Heart right ventricle (tissue), 16 donors: Measurements from ENCODE around the gene EVC2. TPM values are rescaled to one million over a fixed set of nuclear protein-coding genes. Genes with fewer than 3 reads are reported as not detected.

ENCODE experiments used
- ATAC-seq, 8 donors: fragments of 200-7000 bp; cut with Tn5 transposase; one replicate each; pipeline ENCODE4 v1.9.1; 2020; ENCODE audit warnings: mild to moderate bottlenecking in 8 of 8, moderate library complexity in 8 of 8, moderate number of reproducible peaks in 1 of 8
- DNase-seq, 2 donors: peaks; one replicate each; pipeline ENCODE4 v3.0.0-alpha.2; 2020
- H3K27ac ChIP-seq, 10 donors: fragments of 200-600 bp; sonication (generic) in 2 of 10; one replicate each; pipeline versions ENCODE4 v1.5.0 to v1.8.0; 2020 to 2022; ENCODE audit warnings: mild to moderate bottlenecking in 3 of 10
- H3K27me3 ChIP-seq, 7 donors: fragments of 200-600 bp; one replicate each; pipeline ENCODE4 v1.8.0; 2021 to 2022; ENCODE audit warnings: mild to moderate bottlenecking in 2 of 7
- H3K36me3 ChIP-seq, 9 donors: fragments of 200-600 bp; sonication (generic) in 1 of 9; one replicate each; pipeline versions ENCODE4 v1.5.0 to v1.8.0; 2020 to 2022; ENCODE audit warnings: mild to moderate bottlenecking in 2 of 9
- H3K4me1 ChIP-seq, 9 donors: fragments of 200-600 bp; sonication (generic) in 1 of 9; one replicate each; pipeline versions ENCODE4 v1.5.0 to v1.8.0; 2020 to 2022; ENCODE audit warnings: mild to moderate bottlenecking in 4 of 9
- H3K4me3 ChIP-seq, 10 donors: fragments of 200-600 bp; sonication (generic) in 2 of 10; one replicate each; pipeline versions ENCODE4 v1.5.0 to v1.8.0; 2020 to 2022; ENCODE audit warnings: mild to moderate bottlenecking in 7 of 10, moderate library complexity in 2 of 10
- H3K9me3 ChIP-seq, 11 donors: fragments of 200-600 bp in 10 of 11; sonication (generic) in 2 of 11; one replicate each; pipeline versions ENCODE4 v1.5.0 to v1.8.0; 2013 to 2022; ENCODE audit warnings: mild to moderate bottlenecking in 2 of 11, control low read depth in 1 of 11, moderate library complexity in 1 of 11
- WGBS, 2 donors: extraction: QIAGEN DNeasy Blood & Tissue Kit; methylation state at CpG; one replicate each; pipeline ENCODE4 v1.1.7; 2013; ENCODE audit warnings: inconsistent platforms in 1 of 2; 5-methylcytosine and 5-hydroxymethylcytosine counted together
- intact Hi-C, 10 donors: fragments of 100-400 bp; cut with DNase I; formaldehyde crosslinking; loops; one replicate each; pipeline versions ENCODE4 v1.11.1 to v1.14.2; 2022
- polyA plus RNA-seq, 2 donors: library from polyadenylated mRNA; stranded (reverse); fragments of 200-250 nt; gene quantifications; one replicate each; pipeline ENCODE4 v1.2.3, GENCODE V29; 2013
- total RNA-seq, 10 donors: library from RNA; stranded (reverse); fragmentation: NEBNext Ultra II Directional in 3 of 10; extraction: Animal tissue kit (Norgen Biotek cat#: 25700) in 3 of 10; gene quantifications; one replicate each; pipeline versions ENCODE4 v1.2.1 to v1.2.4, GENCODE V29; 2021 to 2023
- TF ChIP-seq, protein P1 (sequence below), 9 donors: fragments of 200-600 bp; sonication (generic) in 2 of 9; IDR thresholded peaks; one replicate each; pipeline versions ENCODE4 v1.5.0 to v1.8.0; 2021 to 2022; ENCODE audit warnings: antibody characterized with exemption in 9 of 9, mild to moderate bottlenecking in 5 of 9, moderate library complexity in 1 of 9
- donor health status: Arrhythmogenic right ventricular cardiomyopathy.
- donor health status: ischemic (EF 13 %, LVEDD 7.1; RV severe dilation, severe dysfunction).
- donor health status: healthy with polysubstance abuse.
- donor health status: DM: no; HTN: yes; CAD: no.
- donor health status: DM: no; HTN: no; CAD: no.
- donor health status: ischemic (EF 25% LVEDD 6.9; RV normal size, moderate dysfunction).
- donor health status: ischemic (EF 25% LVEDD 5.7; RV mildly dilated, moderate dysfunction).
- donor health status: healthy.
- donor health status: DM: yes; HTN: yes; CAD: no.
- donor health status: Ischemic cardiomyopathy.
- donor health status: ischemic (EF 35%, LVEDD 5.7; RV mildly dilated, moderate dysfunction).
- donor health status: nonischemic (EF 11% LVEDD 7.7; RV severe dilation, severe dysfunction).
- donor health status: DM: yes; HTN: yes; CAD: no.
- donor health status: PGD.
- donor health status: ischemic (EF 29% LVEDD 5.4; RV normal size, mild dysfunction).
- donor health status: nonischemic (EF 23%, LVEDD 6.1; RV moderate dilation, normal function).

EVC2 gene
- total and polyA plus RNA-seq, 12 donors: 0.47 to 1.5 (median 0.91) TPM

DNA sequence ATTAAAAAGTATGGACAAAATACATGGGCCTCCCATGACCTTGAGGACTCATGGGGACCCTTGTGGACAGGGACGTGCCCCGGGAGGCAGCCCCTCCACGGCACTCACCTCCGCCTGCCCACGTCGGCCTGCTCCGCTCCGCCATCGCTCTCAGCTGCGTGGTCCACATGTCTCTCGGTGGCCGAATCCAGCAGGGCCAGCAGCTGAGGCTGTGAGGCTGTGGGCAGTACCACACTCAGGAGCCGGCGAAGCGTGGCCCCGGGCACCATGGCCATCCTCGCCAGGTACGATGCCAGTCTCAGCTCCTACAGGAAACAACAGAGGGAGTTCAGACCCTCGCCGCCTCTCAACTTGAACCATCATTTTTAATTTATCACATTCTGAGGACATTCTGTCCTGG lies 140.0 kb downstream of the EVC2 start:
- intact Hi-C loops: loop anchor here in 1 of 10 donors (10.0 kb wide), 1 partner anchor 626 kb away; no protein-coding TSS in a partner anchor
- no peak for ATAC-seq
- H3K27ac ChIP-seq: no peak overlapping the region
- H3K4me3 ChIP-seq: no peak overlapping the region
- 91 to 93% methylated on average over 20 of the region's 20 CpGs for WGBS, 2 donors
- H3K27me3 ChIP-seq: no peaks in the 10 kb centered on the region
- TF ChIP-seq, protein P1, sequence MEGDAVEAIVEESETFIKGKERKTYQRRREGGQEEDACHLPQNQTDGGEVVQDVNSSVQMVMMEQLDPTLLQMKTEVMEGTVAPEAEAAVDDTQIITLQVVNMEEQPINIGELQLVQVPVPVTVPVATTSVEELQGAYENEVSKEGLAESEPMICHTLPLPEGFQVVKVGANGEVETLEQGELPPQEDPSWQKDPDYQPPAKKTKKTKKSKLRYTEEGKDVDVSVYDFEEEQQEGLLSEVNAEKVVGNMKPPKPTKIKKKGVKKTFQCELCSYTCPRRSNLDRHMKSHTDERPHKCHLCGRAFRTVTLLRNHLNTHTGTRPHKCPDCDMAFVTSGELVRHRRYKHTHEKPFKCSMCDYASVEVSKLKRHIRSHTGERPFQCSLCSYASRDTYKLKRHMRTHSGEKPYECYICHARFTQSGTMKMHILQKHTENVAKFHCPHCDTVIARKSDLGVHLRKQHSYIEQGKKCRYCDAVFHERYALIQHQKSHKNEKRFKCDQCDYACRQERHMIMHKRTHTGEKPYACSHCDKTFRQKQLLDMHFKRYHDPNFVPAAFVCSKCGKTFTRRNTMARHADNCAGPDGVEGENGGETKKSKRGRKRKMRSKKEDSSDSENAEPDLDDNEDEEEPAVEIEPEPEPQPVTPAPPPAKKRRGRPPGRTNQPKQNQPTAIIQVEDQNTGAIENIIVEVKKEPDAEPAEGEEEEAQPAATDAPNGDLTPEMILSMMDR (IDR thresholded peaks at IDR 0.05): no peak
- no peak for DNase-seq
- no peaks in the 10 kb centered on the region for H3K4me1 ChIP-seq
- peaks cover 0 to 44% (median 0%) of the 10 kb centered on the region in 9 donors for H3K36me3 ChIP-seq
- H3K9me3 ChIP-seq: no peaks in the 10 kb centered on the region

DNA sequence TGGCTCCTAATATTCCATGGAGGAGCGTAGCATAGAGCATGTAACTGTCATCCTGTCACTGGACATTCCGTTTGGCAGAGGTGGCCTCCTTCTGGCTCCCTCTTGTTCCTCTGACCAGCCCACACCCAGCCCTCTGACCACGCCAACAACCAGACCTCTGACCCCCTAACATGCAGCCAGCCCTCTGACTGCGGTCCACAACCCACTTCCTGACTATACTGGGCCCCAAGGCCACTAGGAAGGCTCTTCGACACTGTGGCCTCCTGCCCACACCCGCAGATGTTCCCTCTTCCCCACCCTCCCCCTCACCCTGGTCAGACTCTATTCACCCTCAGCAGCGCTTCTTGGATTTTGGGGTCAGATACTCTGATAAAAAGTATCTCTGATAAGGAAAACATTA lies 141.4 kb downstream of the EVC2 start:
- no peaks in the 10 kb centered on the region for H3K4me1 ChIP-seq
- DNase-seq (no peak), ATAC-seq (no peak)
- 85 to 89% methylated on average over 7 of the region's 7 CpGs for WGBS, 2 donors
- intact Hi-C loops: loop anchor here in 1 of 10 donors (10.0 kb wide), 1 partner anchor 628 kb away; no protein-coding TSS in a partner anchor
- no peak overlapping the region for H3K4me3 ChIP-seq
- H3K27ac ChIP-seq: no peak overlapping the region
- H3K36me3 ChIP-seq: peaks cover 0 to 50% (median 0%) of the 10 kb centered on the region in 9 donors
- TF ChIP-seq, protein P1 (IDR thresholded peaks at IDR 0.05): no peak
- H3K9me3 ChIP-seq: no peaks in the 10 kb centered on the region
- H3K27me3 ChIP-seq: no peaks in the 10 kb centered on the region

DNA sequence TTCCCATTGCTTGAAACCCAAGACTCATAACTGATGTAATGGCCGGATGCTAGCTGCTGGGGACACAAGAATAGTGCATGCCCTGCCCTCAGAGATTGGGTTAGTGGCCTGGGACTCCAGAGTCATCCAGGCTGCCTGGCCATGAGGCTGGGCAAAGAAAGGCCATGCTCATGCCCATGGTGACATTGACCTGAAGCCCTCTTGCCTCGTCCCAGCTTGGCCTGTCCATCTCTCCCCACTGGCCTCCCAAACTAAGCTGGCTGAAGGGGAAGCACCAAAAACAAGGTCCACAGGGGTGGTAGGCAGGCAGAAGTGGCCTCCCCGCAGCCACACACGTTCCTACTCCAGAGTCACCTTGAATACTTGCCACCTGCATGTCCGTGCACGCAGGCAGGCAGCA lies 141.8 kb downstream of the EVC2 start:
- DNase-seq (no peak), ATAC-seq (no peak)
- no peaks in the 10 kb centered on the region for H3K9me3 ChIP-seq
- TF ChIP-seq, protein P1 (IDR thresholded peaks at IDR 0.05): peak in 1 of 9 donors; percentile 4
- H3K27ac ChIP-seq: no peak overlapping the region
- no peak overlapping the region for H3K4me3 ChIP-seq
- peaks cover 0 to 50% (median 0%) of the 10 kb centered on the region in 9 donors for H3K36me3 ChIP-seq
- no peaks in the 10 kb centered on the region for H3K27me3 ChIP-seq
- intact Hi-C loops: loop anchor here in 1 of 10 donors (10.0 kb wide), 1 partner anchor 628 kb away; no protein-coding TSS in a partner anchor
- WGBS, 2 donors: 93 to 95% methylated on average over 6 of the region's 6 CpGs
- no peaks in the 10 kb centered on the region for H3K4me1 ChIP-seq

DNA sequence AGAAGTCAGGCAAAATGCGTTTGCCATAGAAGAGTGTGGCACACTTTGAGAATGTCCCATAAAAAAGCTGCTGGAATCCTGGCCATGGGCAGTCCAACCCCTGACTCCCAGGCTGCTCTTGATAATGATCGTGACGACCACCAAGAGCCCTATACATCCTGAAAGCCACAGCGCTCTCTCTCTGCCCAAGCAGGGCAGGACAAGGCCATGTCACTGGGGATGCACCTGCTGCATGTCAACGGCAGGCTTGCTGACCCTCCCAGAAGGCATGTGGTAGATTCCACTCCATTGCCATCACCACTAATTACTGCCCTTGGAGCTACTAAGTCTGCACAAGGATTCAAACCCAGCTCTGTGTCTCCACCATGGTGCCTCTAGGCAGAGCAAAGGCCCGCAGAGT lies 144.5 kb downstream of the EVC2 start:
- no peaks in the 10 kb centered on the region for H3K9me3 ChIP-seq
- H3K27me3 ChIP-seq: no peaks in the 10 kb centered on the region
- 91 to 94% methylated on average over 6 of the region's 6 CpGs for WGBS, 2 donors
- TF ChIP-seq, protein P1 (IDR thresholded peaks at IDR 0.05): no peak
- H3K4me1 ChIP-seq: no peaks in the 10 kb centered on the region
- ATAC-seq (no peak), DNase-seq (no peak)
- H3K4me3 ChIP-seq: no peak overlapping the region
- no peak overlapping the region for H3K27ac ChIP-seq
- H3K36me3 ChIP-seq: peaks cover 0 to 59% (median 0%) of the 10 kb centered on the region in 9 donors
- intact Hi-C loops: loop anchor here in 1 of 10 donors (10.0 kb wide), 1 partner anchor 631 kb away; no protein-coding TSS in a partner anchor
